GM19467 (cell line): ENCODE data around the gene RPL11.
"Not testable (repeated sequence)": the region's sequence is repeated elsewhere in the genome, so short reads cannot be mapped to it uniquely, and the experiment has no call there.

Source experiments
- ATAC-seq: cut with Tn5 transposase; IDR thresholded peaks from one replicate; pipeline ENCODE4 v1.9.1; 2021; ENCODE audit warnings: mild to moderate bottlenecking, moderate library complexity; ENCODE audit not compliant: unreplicated experiment

RPL11 gene

DNA sequence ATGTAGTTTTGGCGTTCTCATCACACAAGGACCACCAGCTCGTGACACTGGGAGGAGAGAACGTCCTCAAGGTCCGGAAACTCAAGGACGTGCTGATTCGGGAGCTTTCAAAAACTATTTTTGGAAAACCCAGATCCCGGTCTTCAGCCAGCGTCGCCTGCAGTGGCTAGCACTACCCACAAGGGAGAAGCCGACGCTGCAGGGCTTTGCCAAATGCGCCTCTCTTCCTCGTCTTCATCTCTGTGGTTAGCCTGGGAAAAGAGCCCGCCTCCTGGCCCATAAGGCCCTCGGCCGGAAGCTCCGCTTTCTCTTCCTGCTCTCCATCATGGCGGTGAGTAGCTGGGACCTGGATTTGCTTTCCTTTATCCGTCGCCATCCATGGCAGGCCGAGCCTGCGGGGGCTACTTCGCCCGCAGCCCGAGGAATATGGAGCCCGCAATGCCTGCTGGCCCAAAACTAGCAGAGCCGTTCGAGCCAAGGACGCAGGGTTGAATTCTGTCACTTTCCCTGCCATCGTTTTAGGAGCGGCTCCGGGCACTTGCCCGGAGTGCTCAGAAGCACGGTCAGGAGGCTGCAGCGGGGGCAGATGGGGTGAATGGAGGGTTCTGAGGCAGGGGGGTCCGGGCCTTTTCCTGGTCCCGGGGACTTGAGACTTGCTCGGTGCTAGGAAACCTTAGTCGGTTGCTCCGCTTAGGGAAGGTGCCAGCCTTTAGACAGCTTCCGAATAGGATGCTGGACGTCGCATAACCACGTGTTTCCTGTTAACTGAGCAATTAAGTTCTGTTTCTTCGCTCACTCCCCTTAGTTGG, at the start of gene RPL11:
Gene RPL11, plus strand, starts transcription at position 308 of the 809 bp plus-strand sequence. Its CDS starts 18 bp downstream, at position 326.
- peak; percentile 89 for ATAC-seq

DNA sequence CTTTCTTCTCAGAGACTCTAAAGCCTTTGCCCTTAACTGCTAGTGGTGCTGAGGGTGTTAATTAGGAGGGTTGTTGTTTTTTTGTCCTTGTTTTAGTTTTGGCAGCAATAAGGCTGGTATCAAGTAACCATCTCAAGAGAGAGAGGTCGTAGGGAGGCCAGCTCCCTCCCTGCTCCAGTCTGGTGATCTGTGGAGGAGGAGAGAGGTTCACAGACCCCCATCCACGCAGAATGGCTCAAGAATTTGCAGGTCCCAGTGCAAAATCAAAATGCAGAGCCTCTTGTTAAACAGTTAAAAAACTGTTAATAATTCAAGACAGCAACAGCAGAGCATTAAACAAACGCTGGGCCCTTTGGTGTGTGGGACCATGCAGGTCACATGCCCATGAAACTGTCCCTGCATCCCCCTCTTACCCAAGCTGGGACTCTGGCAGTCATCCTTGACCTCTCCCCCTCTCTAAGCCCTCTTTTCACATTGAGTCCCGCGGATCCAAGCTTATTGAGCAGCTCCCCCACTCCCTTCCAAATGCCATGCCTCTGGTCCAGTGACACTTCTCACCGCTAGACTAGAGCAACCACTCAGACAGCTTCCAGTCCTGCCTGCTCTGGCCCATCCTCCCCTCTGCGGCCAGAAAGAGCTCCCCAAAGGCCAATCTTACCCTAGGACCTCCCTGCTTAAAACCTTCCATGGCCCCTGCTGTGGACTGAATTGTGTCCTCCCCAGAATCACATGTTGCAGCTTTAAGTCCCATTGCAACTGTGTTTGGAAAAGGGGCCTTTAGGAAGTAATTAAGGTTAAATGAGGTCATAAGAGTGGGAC, 47.7 kb upstream of the RPL11 start:
- ATAC-seq: no peak

- ATAC-seq: no peak
Measured at GRCh38 chr1:23644555-23644866, 47.1 kb upstream of the RPL11 start.

GRCh38 chr1:23645338-23645737, 46.3 kb upstream of the RPL11 start:
- no peak for ATAC-seq

DNA sequence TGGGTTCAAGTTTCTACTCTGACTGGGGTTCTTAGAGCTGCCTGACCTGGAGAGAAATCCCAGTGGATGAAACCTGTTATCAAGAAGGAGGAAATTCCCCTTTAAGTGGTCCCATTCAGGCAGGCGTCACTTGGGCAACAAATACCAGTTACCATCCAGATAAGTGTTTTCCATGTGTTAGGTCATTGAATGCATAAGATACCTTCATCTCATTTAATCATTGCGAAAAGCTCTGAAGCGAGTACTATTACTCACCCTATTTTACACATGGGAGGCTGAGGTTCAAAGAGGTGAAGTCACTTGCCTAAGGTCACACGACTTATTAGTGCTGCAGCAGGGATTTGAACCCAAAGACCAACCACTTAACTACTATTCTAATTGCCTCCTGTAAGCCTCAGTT, 45.5 kb upstream of the RPL11 start:
- no peak for ATAC-seq

- ATAC-seq: no peak
Measured at GRCh38 chr1:23646541-23646940, 45.1 kb upstream of the RPL11 start.

DNA sequence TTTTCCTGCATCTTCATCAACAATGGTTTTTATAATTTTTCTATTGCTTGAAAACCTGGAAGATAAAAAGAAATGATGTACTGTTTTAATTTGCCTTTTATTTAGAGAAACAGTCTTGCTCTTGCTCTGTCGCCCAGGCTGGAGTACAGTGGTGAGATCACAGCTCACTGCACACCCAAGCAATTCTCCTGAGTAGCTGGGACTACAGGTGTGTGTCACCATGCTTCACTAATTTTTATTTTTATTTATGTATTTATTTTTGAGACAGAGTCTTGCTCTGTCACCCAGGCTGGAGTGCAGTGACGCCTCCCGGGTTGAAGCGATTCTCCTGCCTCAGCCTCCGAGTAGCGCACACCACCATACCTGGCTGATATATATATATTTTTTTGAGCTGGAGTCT, 43.0 kb upstream of the RPL11 start:
- ATAC-seq: no peak

DNA sequence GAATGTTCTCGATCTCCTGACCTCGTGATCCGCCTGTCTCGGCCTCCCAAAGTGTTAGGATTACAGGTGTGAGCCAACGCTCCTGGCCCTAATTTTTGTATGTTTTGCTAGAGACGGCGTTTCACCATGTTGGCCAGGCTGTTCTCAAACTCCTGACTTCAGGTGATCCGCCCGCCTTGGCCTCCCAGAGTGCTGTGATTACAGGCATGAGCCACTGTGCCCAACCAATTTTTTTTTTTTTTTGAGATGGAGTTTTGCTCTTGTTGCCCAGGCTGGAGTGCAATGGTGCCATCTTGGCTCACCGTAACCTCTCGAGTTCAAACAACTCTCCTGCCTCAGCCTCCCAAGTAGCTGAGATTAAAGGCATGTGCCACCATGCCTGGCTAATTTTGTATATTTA, 42.4 kb upstream of the RPL11 start:
- ATAC-seq: not testable (repeated sequence)

DNA sequence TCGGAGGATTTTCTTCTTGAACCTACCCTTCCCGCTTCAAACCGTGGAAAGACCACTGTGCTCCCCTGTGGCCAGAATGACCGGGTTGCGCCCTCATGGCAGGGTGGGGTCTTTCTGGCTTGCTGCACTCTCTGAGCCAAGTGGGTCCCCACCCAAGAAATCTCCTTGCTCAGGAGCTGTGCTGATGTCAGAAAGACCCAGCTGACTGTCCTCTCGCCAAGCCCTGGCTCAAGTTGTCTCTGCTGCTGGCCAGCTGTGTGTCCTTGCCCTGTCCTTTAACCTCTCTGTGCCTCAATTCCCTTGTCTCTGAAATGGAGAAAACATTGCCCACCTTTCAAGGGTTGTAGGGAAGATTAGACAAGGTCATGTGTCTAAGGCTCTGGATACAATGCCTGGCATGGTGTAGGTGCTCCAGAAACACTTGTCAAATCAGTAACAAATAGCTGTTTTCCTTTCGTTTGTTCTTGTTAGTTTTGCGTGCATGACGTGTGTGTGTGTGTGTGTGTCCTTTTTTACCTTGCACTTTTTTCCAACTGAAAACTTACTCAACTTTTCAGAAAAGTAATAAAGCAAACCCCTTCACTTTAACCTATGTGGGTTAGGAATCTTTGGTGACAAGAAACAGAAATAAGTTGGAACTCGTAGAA, 41.1 kb upstream of the RPL11 start:
- ATAC-seq: no peak

GRCh38 chr1:23651069-23651808, 40.4 kb upstream of the RPL11 start:
- ATAC-seq: no peak

- no peak for ATAC-seq
Measured at GRCh38 chr1:23657659-23658275, 33.8 kb upstream of the RPL11 start.

- ATAC-seq: no peak
Measured at GRCh38 chr1:23660671-23661070, 30.9 kb upstream of the RPL11 start.

- no peak for ATAC-seq
Measured at GRCh38 chr1:23661887-23662286, 29.7 kb upstream of the RPL11 start.

- ATAC-seq: no peak
Measured at GRCh38 chr1:23664837-23665795, 26.5 kb upstream of the RPL11 start.

DNA sequence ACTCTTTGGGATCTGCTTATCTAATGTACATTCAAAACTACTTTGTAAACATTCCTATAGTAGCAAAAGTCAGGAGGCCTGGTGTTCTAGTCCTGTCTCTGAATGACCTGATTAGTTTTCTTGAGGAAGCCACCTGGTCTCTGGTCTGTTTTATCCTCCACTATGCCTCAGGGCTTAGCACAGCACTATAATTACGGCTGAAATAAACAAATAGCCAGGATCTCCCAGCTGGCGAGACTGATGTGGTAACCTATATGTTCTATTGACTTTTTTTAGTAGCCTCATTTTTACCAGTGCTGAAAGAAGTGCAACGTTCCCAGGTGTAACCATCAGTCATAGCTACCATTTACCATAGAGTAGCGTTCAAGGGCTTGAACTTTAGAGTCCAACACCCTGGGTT, 24.2 kb upstream of the RPL11 start:
- ATAC-seq: no peak

- no peak for ATAC-seq
Measured at GRCh38 chr1:23670709-23671108, 20.9 kb upstream of the RPL11 start.

- ATAC-seq: no peak
Measured at GRCh38 chr1:23673086-23673813, 18.4 kb upstream of the RPL11 start.

GRCh38 chr1:23679815-23680214, 11.8 kb upstream of the RPL11 start:
- no peak for ATAC-seq

DNA sequence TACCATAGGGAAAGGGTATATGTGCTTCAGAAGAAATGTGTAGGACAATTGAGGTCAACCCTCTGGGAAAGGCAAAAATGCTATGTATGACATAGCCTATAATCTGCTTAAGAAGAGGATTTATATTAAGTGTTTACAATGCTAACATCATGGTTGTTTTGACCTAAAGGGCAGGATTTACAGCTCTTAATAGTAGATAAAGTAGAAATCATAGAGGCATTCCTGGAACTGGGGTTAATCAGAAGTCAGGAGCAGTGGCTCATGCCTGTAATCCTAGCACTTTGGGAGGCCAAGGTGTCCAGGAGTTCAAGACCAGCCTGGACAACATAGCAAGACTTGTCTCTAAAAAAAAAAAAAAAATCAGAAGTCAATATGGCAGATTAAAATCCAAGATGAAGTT, 8.7 kb upstream of the RPL11 start:
- no peak for ATAC-seq
